ENCODE data around the gene HLA-F.

The HLA-F gene

DNA sequence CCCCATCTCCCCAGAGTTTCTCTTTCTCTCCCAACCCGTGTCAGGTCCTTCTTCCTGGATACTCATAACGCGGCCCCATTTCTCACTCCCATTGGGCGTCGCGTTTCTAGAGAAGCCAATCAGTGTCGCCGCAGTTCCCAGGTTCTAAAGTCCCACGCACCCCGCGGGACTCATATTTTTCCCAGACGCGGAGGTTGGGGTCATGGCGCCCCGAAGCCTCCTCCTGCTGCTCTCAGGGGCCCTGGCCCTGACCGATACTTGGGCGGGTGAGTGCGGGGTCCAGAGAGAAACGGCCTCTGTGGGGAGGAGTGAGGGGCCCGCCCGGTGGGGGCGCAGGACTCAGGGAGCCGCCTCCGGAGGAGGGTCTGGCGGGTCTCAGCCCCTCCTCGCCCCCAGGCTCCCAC, at the start of gene HLA-F:
Gene HLA-F (plus strand): TSS at position 173 of the 404 bp plus-strand sequence. CDS start 30 bp downstream, at position 203.
- peak; percentile 87 for DNase-seq (ENCODE audit: low spot score)

DNA sequence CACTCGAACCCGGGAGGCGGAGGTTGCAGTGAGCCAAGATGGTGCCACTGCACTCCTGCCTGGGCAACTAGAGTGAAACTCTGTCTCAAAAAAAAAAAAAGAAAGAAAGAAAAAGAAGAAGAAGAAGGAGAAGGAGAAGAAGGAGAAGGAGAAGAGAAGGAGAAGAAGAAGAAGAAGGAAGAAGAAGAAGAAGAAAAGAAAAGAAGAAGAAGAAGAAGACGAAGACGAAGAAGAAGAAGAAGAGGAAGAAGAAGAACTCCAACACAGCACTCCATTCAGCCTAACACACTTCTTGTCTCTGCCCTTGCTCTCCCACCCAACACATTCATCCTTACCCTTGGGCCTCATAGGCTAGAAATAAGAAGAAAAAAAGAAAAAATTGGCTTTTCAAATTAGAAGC, 49.2 kb upstream of the HLA-F start:
- no peak for DNase-seq (ENCODE audit: low spot score)

DNA sequence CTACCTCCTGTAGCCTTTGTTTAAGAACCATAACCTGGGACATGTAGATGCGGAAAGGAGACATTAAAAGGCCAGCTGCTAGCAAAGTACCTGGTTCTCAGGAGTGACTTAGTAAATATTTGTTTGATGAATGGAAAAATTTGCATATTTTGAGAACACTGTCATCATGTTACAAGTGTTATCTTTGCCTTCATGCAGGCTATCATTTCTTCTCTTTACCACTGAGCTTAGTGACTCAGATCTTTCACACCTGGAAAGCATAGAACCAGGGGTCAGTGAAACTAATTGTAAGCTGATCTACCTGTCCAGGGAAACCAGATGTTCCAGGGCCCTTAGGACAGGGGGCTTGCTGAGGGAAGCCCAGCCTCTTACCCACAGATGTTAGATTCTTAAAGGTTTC, 47.7 kb upstream of the HLA-F start:
- DNase-seq (ENCODE audit: low spot score) = no peak

DNA sequence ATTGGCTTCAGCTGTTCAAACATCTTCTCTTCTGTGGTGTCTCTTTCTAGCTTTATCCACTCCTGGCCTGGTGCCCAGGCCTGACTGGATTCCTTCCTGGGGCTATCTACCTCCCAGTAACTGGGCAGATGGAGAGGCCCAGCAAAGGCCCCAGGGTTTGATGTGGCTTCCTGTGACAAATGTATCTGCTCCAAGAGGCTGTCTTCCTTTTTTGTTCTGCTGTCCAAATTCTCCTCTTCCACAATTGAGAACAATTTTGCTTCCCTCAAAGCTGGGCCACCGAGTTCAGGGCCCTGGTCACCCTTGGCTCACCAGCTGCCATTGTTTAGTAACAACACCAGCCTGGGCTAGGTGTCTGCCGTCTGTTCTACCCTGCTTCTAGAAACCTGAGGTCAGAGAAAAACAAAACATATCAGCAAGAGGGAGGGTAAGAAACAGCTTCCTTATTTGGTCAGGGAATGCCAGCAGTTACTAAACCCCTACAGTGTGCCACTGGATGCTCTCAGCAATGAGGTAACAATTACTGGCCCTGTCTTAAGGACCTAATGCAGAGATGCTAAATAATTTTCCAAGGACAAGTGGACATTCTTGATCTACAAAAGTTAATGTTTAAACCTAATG, 46.1 kb upstream of the HLA-F start:
- no peak for DNase-seq (ENCODE audit: low spot score)

DNA sequence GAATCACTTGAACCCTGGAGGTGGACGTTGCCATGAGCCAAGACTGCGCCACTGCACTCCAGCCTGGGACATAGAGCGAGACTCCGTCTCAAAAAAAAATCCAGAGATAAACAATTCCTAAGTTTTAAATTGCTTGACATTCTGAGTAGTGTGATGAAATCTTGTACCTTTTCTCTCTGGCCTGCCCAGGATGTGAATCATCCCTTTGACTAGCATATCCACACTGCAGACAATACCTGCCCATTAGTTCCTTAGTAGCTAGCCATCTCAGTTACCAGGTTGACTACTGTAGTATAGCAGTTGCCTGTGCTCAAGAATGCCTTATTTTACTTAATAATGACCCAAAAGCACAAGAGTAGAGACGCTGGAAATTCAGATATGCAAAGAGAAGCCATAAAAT, 45.1 kb upstream of the HLA-F start:
- DNase-seq (ENCODE audit: low spot score) = no peak

DNA sequence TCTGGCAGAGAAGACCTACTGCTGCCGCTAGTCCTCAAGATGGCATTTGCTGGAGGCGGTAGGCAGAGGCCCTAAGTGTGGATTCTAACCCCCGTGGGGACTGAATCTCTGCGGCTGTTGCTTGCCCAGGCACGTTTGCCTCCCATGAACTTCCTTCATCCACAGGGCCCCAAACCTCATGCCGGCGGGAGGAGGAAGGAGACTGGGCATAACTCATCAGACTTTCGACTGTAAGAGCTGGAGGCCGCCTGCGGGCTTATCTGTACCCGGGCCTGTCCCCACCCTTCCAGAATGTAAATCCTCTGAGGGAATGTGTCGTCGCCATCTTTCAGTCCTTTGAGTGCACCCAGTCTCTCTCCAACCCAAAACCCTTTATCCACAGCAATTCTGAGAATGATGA, 43.3 kb upstream of the HLA-F start:
- DNase-seq (ENCODE audit: low spot score) = no peak

DNA sequence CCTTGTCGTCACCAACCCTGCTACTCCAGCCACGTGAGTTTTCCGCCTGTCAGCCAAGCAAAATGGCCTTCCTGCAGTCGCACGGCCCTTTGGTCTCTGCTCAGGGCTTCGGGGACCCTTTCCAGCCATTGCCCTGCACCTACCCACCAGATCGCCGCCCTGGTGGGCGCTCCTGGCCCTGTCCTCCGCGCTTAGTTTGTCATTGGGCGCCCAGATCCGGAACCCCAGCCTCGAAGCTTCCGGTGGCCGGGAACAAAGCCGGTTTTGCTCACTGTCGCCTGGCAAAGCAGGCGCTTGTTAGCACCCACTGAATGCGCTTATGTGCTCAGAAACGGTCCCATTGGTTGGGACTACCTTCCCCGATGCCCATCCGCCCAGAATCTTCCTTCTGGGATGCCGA, 42.8 kb upstream of the HLA-F start:
- no peak for DNase-seq (ENCODE audit: low spot score)

DNA sequence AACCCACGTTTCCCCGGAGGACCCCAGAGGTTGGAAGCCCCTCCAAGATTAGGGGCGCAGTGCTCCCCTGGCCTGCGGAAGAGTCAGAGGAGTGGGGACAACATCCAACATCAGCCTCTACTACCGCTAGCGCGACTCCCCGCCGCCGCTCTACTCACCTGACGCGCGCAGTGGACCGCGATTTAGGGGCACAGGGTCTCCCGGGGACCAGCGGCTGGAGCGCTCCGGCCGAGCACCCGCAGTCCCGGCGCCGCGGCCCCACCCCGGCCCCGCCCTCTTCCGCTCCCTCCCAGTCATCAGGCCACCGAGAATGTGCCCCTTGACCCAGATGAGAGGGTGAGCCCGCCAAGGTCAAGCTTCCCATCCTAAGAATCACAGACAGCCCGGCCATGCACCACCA, 42.3 kb upstream of the HLA-F start, which contains the start of gene ZFP57:
Gene ZFP57 (minus strand): TSS at position 249 of the 400 bp plus-strand sequence. CDS start 4,149 bp downstream, outside the sequence.
- DNase-seq (ENCODE audit: low spot score) = no peak

DNA sequence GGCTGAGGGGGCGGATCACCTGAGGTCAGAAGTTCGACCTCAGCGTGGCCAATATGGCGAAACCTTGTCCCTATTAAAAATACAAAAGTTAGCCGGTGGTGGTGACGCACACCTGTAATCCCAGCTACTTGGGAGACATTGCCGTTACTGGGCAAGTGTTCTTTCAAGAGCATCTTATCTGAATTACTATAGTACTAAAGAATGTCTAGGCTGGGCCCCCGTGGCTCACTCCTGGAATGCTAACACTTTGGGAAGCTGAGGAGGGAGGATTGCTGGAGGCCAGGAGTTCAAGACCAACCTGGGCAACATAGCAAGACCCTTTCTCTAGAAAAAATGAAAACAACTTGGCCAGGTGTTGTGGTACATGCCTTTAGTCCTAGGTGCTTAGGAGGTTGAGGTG, 41.4 kb upstream of the HLA-F start:
- DNase-seq (ENCODE audit: low spot score) = no peak

DNA sequence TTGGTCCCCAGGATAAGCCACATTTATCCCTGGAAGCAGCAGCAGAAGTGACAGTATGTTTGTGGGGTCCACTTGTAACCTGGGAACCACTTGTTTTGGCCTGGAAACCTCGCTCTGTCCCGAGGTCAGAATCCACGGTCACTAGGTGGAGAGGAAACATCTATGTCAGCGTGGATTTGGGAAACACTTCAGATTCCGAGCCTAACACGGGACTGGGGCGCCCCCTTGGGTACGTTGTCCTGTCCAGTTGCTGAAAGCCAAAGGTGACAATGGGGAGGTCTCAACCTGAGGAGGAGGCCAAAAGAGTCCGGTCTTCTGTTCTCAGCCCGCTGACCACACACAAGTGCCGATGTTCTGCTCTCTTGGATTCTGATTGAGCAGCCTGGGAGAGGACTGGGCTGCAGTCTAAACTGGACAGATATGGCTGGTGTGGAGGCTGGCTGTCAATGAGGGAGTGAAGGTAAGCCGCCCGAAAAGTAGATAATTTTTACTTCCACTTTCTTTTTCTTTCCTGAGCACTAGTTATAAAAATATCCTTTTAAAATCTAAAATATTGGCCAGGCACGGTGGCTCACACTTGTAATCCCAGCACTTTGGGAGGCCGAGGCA, 37.4 kb upstream of the HLA-F start:
- DNase-seq (ENCODE audit: low spot score) = no peak

DNA sequence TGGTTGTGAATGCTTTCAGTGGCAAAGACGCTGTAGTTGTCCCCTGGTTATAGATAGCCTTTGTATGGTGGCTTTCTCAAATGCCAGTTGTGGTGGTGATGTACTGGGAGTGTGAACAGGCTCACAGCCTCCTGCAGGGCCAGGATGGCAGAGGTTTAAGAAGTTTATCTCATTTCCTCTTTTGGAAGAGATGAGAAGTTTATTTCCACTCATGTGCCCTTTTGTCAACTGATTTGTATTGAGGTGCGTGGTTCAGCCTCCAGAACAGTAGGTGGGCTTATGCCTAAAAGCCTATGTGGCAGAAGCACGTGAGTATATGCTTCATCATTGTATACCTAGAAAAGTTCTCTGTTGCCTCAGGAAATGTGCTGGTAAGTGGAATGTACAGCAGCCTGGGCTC, 28.6 kb upstream of the HLA-F start:
- no peak for DNase-seq (ENCODE audit: low spot score)

DNA sequence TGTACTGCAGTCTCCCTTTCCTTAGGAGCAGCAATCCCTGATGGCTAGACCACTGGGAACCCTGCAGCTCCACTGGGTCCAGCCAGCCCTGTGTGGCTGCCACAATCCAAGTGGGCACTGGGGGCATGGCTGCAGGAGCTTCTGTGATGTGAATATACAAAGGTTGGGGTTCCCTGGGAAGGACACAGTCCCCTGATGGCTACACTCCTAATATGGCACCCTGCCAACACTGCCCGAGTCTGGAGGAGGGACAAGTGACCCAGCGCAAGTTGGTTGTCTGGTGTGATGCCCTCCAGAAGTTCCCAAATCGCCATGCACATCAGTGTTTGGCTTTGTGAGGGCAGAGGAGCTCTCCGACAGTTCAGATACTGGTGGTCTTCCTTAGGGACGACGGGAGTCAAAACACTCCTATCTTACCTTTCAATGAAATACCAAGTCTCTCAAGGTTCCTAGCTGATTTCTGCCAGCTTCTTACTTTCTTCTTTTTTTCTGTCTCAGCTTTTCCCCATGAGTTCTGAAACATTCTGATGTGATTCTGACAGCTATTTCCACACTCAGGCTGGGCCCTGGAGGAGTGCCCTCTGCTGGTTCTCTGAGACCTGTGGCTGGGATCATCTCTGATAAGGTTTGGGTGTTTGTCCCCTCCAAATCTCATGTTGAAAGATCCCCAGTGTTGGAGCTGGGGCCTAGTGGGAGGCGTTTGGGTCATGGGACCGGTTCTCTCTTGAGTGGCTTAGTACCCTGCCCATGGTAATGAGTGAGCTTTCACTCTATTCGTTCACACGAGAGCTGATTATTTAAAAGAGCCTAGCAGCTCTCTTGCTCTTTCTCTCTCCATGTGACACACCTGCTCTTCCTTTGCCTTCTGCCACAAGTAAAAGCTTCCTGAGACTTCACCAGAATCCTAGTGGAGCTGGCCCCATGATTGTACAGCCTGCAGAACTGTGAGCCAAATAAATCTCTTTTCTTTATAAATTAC, 26.8 kb upstream of the HLA-F start:
- DNase-seq (ENCODE audit: low spot score) = peak; percentile 16

DNA sequence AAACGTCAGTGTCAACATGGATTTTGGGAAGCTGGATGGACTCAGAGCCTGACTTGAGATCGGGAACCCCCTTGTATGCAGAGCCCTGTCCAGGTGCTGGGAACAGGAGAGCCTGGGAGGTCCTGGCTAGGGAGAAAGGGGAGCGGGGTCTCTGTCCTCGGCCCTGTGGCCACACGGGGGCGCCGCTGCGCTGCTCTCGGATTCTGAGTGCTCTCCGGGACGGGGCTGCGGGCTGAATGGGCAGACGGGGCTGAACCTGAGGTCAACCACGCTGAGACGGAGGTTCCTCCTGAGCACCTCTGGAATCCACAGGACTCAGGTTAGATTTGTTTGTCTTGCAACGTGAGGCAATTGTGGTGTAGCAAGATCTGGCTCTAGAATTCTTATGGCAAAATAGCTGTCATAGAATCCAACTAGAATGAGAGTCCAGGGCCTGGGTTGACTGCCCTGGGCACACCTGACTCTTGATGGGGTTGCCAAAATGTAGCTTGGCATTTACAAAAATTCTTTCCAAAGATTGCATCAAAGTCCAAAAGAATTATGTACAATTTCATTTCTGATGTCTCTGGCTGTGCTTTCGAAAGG, 20.6 kb upstream of the HLA-F start:
- DNase-seq (ENCODE audit: low spot score) = no peak

DNA sequence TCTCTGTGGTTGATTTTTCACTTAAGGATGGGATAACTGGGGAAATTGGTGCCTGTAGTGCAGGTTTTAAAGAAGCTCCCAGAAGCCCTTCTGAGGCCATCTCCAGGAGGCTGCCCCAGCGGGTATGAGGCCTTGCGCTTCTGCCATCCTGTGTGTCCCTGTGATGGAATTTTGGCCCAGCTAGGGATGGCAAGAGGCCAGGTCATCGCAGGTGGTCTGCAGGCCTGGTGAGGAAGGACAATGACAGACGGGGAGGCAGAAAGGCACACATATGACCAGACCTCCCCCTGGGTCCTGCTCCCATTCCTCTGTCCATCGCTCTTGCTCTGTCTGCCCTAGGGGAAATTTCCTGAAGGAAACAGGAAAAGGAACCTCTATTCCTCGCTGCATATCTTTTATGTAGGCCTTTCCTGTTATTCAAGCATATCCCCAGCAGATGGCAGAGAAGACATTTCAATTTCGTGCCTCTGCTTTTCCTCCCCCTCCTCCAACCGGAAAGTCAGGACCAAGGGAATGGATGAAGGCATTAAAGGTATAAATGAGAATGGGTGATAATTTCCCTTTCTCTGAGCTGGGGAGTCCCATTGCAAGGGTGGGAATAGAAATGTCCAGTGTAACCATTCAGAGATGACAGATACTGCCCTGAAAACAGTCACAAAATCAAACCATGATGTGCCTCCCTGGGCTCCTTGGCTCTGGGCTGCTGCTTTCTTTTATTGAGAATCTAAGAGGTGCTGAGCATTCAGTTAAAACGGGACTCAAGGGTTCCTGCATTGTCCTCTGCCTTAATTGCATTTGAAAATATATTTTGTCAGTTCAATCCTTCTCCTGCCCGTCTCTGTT, 17.6 kb upstream of the HLA-F start:
- peak; percentile 53 for DNase-seq (ENCODE audit: low spot score)

DNA sequence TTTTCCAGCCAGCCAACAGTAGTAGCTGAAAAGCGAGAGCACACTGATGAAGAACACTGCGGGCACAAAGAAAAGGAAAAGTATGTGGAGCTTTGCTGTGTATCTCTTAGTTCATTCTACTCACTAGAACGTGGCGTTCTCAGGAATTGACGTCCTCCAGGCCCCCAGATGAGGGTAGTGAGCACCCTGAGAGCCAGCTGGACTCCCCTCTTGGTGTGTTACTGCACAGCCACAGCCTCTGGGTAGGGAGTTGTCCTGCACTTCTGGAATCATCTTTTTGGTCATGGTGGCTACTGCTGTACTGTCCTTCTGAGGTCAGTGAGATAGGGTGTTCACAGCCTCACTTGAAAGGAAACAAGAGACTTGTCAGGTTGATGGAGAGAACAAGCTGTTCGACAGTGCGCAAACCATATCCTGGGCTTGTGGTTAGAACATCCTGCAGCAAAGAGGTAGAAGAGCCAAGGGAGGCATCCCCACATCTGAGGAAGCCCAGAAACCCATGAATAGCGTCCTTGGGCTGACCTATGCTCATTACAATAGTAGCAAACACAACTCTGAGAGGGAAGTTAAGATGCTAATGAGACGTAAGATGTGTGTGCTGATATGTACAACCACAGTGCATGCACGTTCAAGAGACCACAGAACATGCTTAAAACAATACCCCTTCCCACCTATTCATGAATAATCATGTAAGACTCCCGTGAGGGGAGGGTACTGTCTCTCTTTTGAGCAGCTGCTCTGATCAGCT, 14.6 kb upstream of the HLA-F start:
- no peak for DNase-seq (ENCODE audit: low spot score)

DNA sequence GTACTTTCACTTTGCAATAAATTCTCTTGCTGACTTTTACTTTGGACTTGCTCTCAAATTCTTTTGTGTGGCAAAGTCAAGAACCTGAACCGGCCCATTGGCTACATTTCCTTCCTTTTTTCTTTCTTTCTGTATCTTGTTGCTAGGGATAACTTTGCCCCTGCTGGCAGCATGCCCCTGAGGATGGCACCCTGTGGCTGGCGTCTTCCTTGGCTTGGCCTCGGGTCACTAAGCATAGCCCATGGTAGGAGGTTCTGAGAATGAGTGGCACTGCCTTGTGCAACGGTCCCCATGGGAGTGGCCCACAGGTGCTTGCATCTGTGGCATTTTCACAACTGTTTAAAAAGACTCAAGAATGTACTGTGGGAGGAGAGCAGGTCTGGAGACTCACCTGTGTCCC, 14.0 kb upstream of the HLA-F start:
- DNase-seq (ENCODE audit: low spot score) = no peak

DNA sequence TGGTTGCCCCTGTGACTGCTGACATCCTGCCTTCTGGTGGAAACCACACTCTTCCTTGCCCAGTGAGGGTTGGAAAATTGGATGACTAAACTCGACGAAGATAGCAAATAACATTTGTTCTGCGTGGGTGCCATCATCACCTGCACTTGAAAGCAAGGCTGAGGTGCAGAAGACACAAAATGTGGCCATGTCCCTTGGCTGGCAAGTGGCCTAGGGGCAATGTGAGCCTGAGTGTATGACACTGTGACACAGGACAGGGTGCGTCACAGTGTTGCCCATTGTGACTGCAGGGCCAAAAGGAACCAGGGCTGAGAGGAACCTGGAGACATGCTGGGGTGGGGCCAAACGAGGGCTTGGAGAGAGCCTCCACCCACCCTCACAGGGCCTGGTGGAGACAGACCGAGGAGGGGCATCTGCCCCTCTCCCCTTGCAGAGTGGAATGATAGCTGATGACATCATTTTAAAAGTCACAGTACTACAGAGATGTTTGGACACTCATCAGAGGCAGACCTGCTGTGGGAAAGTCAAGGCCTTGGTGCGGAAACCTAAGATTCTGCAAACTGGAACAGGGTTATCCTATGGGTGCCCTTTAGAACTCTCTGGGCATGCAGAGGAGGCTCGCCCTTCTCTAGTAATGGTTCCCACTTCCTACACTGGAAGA, 12.8 kb upstream of the HLA-F start:
- DNase-seq (ENCODE audit: low spot score) = no peak

DNA sequence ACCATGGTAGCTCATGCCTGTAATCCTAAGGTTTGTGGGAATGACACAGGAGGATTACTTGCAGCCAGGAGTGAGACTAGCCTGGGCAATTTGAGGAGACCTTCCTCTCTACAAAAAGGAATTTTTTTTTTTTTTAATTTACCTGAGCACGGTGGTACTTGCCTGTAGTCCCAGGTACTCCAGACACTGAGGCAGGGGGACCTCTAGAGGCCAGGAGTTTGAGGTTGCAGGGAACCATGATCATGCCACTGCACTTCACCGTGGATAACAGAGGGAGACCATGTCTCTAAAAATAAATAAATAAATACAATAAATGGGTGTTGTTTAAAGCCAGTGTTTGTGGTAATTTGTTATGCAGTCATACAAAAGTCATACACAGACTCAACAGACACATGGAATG, 2.4 kb upstream of the HLA-F start:
- DNase-seq (ENCODE audit: low spot score) = no peak

DNA sequence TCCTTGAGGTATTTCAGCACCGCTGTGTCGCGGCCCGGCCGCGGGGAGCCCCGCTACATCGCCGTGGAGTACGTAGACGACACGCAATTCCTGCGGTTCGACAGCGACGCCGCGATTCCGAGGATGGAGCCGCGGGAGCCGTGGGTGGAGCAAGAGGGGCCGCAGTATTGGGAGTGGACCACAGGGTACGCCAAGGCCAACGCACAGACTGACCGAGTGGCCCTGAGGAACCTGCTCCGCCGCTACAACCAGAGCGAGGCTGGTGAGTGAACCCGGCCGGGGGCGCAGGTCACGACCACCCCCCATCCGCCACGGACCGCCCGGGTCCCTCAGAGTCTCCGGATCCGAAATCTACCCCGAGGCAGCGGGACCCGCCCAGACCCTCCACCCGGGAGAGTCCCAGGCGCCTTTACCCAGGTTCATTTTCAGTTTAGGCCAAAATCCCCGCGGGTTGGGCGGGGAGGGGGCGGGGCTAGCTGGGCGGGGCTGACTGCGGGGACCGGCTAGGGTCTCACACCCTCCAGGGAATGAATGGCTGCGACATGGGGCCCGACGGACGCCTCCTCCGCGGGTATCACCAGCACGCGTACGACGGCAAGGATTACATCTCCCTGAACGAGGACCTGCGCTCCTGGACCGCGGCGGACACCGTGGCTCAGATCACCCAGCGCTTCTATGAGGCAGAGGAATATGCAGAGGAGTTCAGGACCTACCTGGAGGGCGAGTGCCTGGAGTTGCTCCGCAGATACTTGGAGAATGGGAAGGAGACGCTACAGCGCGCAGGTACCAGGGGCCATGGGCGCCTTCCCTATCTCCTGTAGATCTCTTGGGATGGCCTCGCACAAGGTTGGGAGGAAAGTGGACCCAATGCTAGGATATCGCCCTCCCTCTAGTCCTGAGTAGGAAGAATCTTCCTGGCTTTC, 693 bp downstream of the HLA-F start:
- no peak for DNase-seq (ENCODE audit: low spot score)

Data from putamen (tissue), 1 donor.